Hepatocyte (in vitro differentiated cells): ENCODE data around the gene KLF5.

Experiments
- CTCF ChIP-seq: fragments of 200-600 bp; sonication (generic); IDR thresholded peaks from 2 replicates; pipeline ENCODE4 v1.5.1; 2016; ENCODE audit warnings: antibody characterized with exemption, mild to moderate bottlenecking; ENCODE audit not compliant: poor library complexity
- EZH2 ChIP-seq: fragments of 200-600 bp; sonication (generic); IDR thresholded peaks from 2 replicates; pipeline ENCODE4 v1.6.1; 2016; ENCODE audit warnings: antibody characterized with exemption, mild to moderate bottlenecking, borderline replicate concordance

GRCh38 chr13:73040484-73040883 is 18.3 kb upstream of the KLF5 start:
- TF ChIP-seq CTCF (no peak), EZH2 (no peak)
